K562 (cell line): ENCODE measurements around the gene ARHGAP24. TPM values are rescaled to one million over a fixed set of nuclear protein-coding genes. Genes with fewer than 3 reads are reported as not detected.

ENCODE experiments used
- ATAC-seq: fragments of 200-7000 bp; cut with Tn5 transposase; 3 replicates; pipeline ENCODE4 v1.9.1; 2020; ENCODE audit warnings: moderate library complexity
- BruUV-seq: library from RNA; stranded (reverse); fragments of 400-500 nt; replicated peaks from 2 replicates; lab custom pipeline; 2021; lab: Mats Ljungman, UMichigan
- CTCF ChIA-PET: fragments of 300-600 bp; formaldehyde crosslinking; extraction: SDS; loops from one replicate; lab custom pipeline; 2021; ENCODE audit warnings: low intra/inter-chr PET ratio; lab: Yijun Ruan, JAX
- POLR2A ChIA-PET: fragments of 300-600, 350-650 bp; sonication (Branson Sonifier 250); formaldehyde crosslinking; extraction: SDS; loops from one replicate; lab custom pipeline; 2021; ENCODE audit warnings: antibody characterized with exemption, inconsistent platforms; lab: Yijun Ruan, JAX
- DNase-seq, 4 experiments: peaks; one replicate each; pipeline versions ENCODE4 v3.0.0 to v3.0.0-alpha.2; 2011 to 2018; ENCODE audit warnings: low spot score in 3 of 4, mixed read lengths in 3 of 4; ENCODE audit errors: extremely low read depth in 1 of 4
- FAIRE-seq: peaks from 2 replicates; lab custom pipeline; 2011; peaks lifted over from hg19 to GRCh38; lab: Jason Lieb, UNC
- H2AFZ ChIP-seq: 2 replicates; pipeline ENCODE4 v1.6.0; 2011; ENCODE audit warnings: low read depth, low read length, control low read depth, inconsistent platforms
- H3K27ac ChIP-seq: fragments of 200-600 bp; 3 replicates; pipeline ENCODE4 v1.8.0; 2011; ENCODE audit warnings: low read depth, mild to moderate bottlenecking, control low read depth, inconsistent platforms, low read length, moderate library complexity, mixed read lengths; ENCODE audit errors: extremely low read depth
- H3K27me3 ChIP-seq, 2 experiments: fragments of 300-600 bp in 1 of 2; 2 replicates in 1 of 2; 3 replicates in 1 of 2; pipeline versions ENCODE4 v1.6.0 to v1.8.0; 2011; ENCODE audit warnings: inconsistent platforms in 2 of 2, low read length in 2 of 2, mild to moderate bottlenecking in 1 of 2, mixed read lengths in 1 of 2, moderate library complexity in 1 of 2; ENCODE audit not compliant: control insufficient read depth in 2 of 2, insufficient read depth in 2 of 2
- H3K36me3 ChIP-seq: fragments of 300-600 bp; 3 replicates; pipeline ENCODE4 v1.8.0; 2011; ENCODE audit warnings: mild to moderate bottlenecking, low read length, inconsistent platforms; ENCODE audit not compliant: control insufficient read depth, insufficient read depth
- H3K4me1 ChIP-seq, 2 experiments: fragments of 200-600 bp in 1 of 2; replicated peaks in 1 of 2; 2 replicates in 1 of 2; 3 replicates in 1 of 2; pipeline versions ENCODE4 v1.5.1 to v1.8.0; 2011; ENCODE audit warnings: inconsistent platforms in 2 of 2, low read length in 2 of 2, mild to moderate bottlenecking in 1 of 2, mixed read lengths in 1 of 2, moderate library complexity in 1 of 2; ENCODE audit not compliant: control insufficient read depth in 2 of 2, insufficient read depth in 2 of 2
- H3K4me2 ChIP-seq: 2 replicates; pipeline ENCODE4 v1.6.1; 2011; ENCODE audit warnings: low read length, control low read depth, inconsistent platforms, mixed read lengths; ENCODE audit not compliant: insufficient read depth
- H3K4me3 ChIP-seq: fragments of 200-600 bp; sonication (generic), shearing (Covaris generic); 2 replicates; pipeline ENCODE4 v1.5.1; 2016; ENCODE audit warnings: control low read depth, inconsistent platforms
- H3K79me2 ChIP-seq: fragments of 200-600 bp; 3 replicates; pipeline ENCODE4 v1.8.0; 2011; ENCODE audit warnings: low read length, inconsistent platforms; ENCODE audit not compliant: control insufficient read depth, insufficient read depth
- H3K9ac ChIP-seq, 2 experiments: 2 replicates each; pipeline versions ENCODE4 v1.6.0 to v1.6.1; 2011; ENCODE audit warnings: low read depth in 2 of 2, low read length in 2 of 2, control low read depth in 1 of 2, inconsistent platforms in 1 of 2, mild to moderate bottlenecking in 1 of 2, mixed read lengths in 1 of 2; ENCODE audit not compliant: insufficient read depth in 1 of 2
- H3K9me1 ChIP-seq: one replicate; pipeline ENCODE4 v1.6.0; 2011; ENCODE audit warnings: inconsistent platforms, mild to moderate bottlenecking, low read length, moderate library complexity; ENCODE audit not compliant: control insufficient read depth, insufficient read depth
- H3K9me3 ChIP-seq: replicated peaks from 2 replicates; pipeline ENCODE4 v1.5.1; 2011; ENCODE audit warnings: low read depth, low read length, inconsistent platforms; ENCODE audit not compliant: control insufficient read depth, insufficient read depth
- H4K20me1 ChIP-seq: replicated peaks from 2 replicates; pipeline ENCODE4 v1.6.1; 2011; ENCODE audit warnings: low read length, inconsistent platforms, mixed read lengths; ENCODE audit not compliant: control insufficient read depth, insufficient read depth
- PHB ChIP-seq: fragments of 250-450 bp; sonication (Bioruptor Pico); IDR thresholded peaks from 2 replicates; pipeline ENCODE4 v1.5.0; 2021
- RUNX1 ChIP-seq: sonication (generic); IDR thresholded peaks from 2 replicates; pipeline ENCODE4 v1.6.1; 2016; ENCODE audit warnings: antibody characterized with exemption, low read depth
- ZNF184 ChIP-seq: sonication (generic); formaldehyde crosslinking; IDR thresholded peaks from 2 replicates; pipeline ENCODE4 v1.5.0; 2020; ENCODE audit warnings: missing genetic modification reagents
- ZNF347 ChIP-seq: fragments of 450-650 bp; formaldehyde crosslinking; IDR thresholded peaks from 2 replicates; pipeline ENCODE4 v1.4.0; 2020; ENCODE audit warnings: low read depth, mild to moderate bottlenecking, moderate library complexity
- ZNF384 ChIP-seq: IDR thresholded peaks from 2 replicates; pipeline ENCODE4 v1.6.1; 2012; ENCODE audit warnings: low read depth, low read length, improper control_type of control experiment
- ZNF695 ChIP-seq: fragments of 450-650 bp; formaldehyde crosslinking; IDR thresholded peaks from 2 replicates; pipeline ENCODE4 v1.4.0; 2020; ENCODE audit warnings: mild to moderate bottlenecking, moderate library complexity
- ZNF707 ChIP-seq: fragments of 250-450 bp; sonication (Bioruptor Pico); conservative IDR thresholded peaks from 2 replicates; pipeline ENCODE4 v1.8.0; 2022; ENCODE audit warnings: inconsistent platforms, mild to moderate bottlenecking, moderate library complexity
- WGBS: fragments of 100-300 bp; shearing (Covaris generic); methylation state at CpG from one replicate; pipeline ENCODE4 v1.1.6; 2016; ENCODE audit warnings: low coverage, mixed read lengths; ENCODE audit not compliant: insufficient coverage; ENCODE audit errors: missing lambda C conversion rate; 5-methylcytosine and 5-hydroxymethylcytosine counted together
- in situ Hi-C: fragments of 300-500 bp; cut with MboI; formaldehyde crosslinking; loops from 4 replicates; pipeline ENCODE4 v1.15.0; 2018; ENCODE audit warnings: inconsistent platforms, mixed read lengths
- intact Hi-C: fragments of 100-400 bp; cut with micrococcal nuclease; formaldehyde crosslinking; loops from 2 replicates; pipeline ENCODE4 v1.14.2; 2022
- polyA plus RNA-seq, 8 experiments: library from polyadenylated mRNA; depleted of rRNA in 4 of 8; stranded (reverse) in 5 of 8; unstranded in 3 of 8; fragments of >200 nt; fragmentation: Nextera tagmentation in 2 of 8; fragmentation: Illumina TruSeq in 1 of 8; extraction: Ambion mirVana in 2 of 8; extraction: Trizol in 1 of 8; gene quantifications; 2 replicates each; pipeline versions ENCODE4 v1.2.1 to v1.2.3, GENCODE V29; 2011 to 2014; ENCODE audit warnings: inconsistent platforms in 1 of 8, missing spikeins in 1 of 8
- total RNA-seq, 7 experiments: library from RNA; depleted of rRNA in 6 of 7; stranded (reverse); fragments of >200 nt in 6 of 7; fragmentation: Illumina TruSeq in 2 of 7; extraction: Trizol in 2 of 7; gene quantifications; 2 replicates each; pipeline versions ENCODE4 v1.2.1 to v1.2.3, GENCODE V29; 2011 to 2021; ENCODE audit warnings: low replicate concordance in 1 of 7

ARHGAP24 gene
- total and polyA plus RNA-seq, 9 of the 15 experiments (the other 6 are each of a cell fraction or from before 2014, with no cell fraction given): 8.0 to 22.6 (median 14.0) TPM

DNA sequence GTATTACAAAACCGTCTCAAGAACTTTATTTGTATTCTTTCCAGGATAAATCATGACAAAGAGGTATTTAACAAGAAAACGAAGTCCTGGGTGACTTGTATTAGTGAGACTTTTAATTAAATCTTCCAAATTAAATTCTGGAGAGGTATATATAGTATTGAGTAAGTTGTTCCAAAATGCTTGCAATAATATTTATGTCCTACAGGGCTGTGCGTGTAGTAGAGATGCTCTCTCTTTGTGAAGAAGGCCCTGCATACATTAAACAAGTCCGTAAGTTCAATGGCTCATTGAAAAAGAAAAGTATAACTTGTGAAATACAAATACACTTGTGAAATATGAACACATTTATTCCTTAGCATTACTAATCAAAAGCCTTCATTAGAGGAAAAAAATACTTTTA lies 211.4 kb downstream of the ARHGAP24 start:
- Histone ChIP-seq H3K79me2 (peaks cover 3% of the 10 kb centered on the region; the same call in 1 of the 3 replicates), H2AFZ (no peak overlapping the region), H3K36me3 (no peaks in the 10 kb centered on the region), H3K9ac (no peak overlapping the region), H4K20me1 (no peaks in the 10 kb centered on the region), H3K27me3 (no peaks in the 10 kb centered on the region), H3K27ac (no peak overlapping the region), H3K4me3 (no peak overlapping the region), H3K4me1 (no peaks in the 10 kb centered on the region; a peak in 1 of 5 replicates), H3K4me2 (no peak overlapping the region), H3K9me3 (no peaks in the 10 kb centered on the region), H3K9me1 (no peaks in the 10 kb centered on the region)
- POLR2A ChIA-PET: no interaction called here
- in situ Hi-C loops: no loop called here
- peak; percentile 53; the same call in 1 of the 3 replicates for ATAC-seq
- intact Hi-C loops: no loop called here
- TF ChIP-seq RUNX1 (no peak), PHB (no peak), ZNF384 (no peak), ZNF695 (CRISPR knock-in tag) (no peak), ZNF184 (no peak), ZNF707 (CRISPR knock-in tag) (no peak), ZNF347 (no peak)
- WGBS: 46% methylated on average over 4 of the region's 4 CpGs
- no peak for DNase-seq
- FAIRE-seq: no peak
- CTCF ChIA-PET: no interaction called here
- BruUV-seq: no TSS peak
